ENCODE measurements around the gene VAV3.

DNA sequence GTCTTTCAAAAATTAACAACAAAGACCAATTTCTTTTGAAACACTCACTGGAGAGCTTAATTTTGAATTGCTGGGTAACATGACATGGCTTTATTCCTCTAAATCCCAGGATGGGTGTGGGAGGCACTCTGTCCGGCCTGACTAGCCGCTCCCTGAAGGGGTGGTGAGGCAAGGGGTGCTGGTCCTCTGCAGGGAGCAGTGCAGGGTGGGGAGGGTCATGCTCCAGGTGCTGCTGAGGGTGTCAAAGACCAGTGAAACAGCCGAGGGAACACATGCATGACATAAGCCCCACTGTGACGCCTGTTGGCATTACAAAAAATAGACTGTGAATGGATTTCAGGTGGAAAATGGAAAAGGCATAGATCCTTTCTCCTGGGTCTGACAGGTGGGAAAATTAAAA, 223.7 kb downstream of the VAV3 start:
- TF ChIP-seq, protein P1, sequence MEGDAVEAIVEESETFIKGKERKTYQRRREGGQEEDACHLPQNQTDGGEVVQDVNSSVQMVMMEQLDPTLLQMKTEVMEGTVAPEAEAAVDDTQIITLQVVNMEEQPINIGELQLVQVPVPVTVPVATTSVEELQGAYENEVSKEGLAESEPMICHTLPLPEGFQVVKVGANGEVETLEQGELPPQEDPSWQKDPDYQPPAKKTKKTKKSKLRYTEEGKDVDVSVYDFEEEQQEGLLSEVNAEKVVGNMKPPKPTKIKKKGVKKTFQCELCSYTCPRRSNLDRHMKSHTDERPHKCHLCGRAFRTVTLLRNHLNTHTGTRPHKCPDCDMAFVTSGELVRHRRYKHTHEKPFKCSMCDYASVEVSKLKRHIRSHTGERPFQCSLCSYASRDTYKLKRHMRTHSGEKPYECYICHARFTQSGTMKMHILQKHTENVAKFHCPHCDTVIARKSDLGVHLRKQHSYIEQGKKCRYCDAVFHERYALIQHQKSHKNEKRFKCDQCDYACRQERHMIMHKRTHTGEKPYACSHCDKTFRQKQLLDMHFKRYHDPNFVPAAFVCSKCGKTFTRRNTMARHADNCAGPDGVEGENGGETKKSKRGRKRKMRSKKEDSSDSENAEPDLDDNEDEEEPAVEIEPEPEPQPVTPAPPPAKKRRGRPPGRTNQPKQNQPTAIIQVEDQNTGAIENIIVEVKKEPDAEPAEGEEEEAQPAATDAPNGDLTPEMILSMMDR (IDR thresholded peaks at IDR 0.05), result no peak
- TF ChIP-seq POLR2A (IDR thresholded peaks at IDR 0.05), result no peak

All from heart left ventricle (tissue), 13 donors.